SK-N-SH (cell line): ENCODE data around the gene OR4D11. TPM values are rescaled to one million over a fixed set of nuclear protein-coding genes. Genes with fewer than 3 reads are reported as not detected.

Source experiments
- CTCF ChIA-PET: fragments of 300-600, 350-600 bp; formaldehyde crosslinking; extraction: SDS; loops from one replicate; lab custom pipeline; 2021; lab: Yijun Ruan, JAX
- POLR2A ChIA-PET: fragments of 350-600 bp; sonication (Branson Sonifier 250); formaldehyde crosslinking; extraction: SDS; loops from one replicate; lab custom pipeline; 2020; ENCODE audit warnings: antibody characterized with exemption, inconsistent platforms; lab: Yijun Ruan, JAX
- DNase-seq: peaks from one replicate; pipeline ENCODE4 v3.0.0; 2012
- H2AFZ ChIP-seq: fragments of 200-600 bp; sonication (generic); 2 replicates; pipeline ENCODE4 v1.8.1; 2016; ENCODE audit warnings: antibody characterized with exemption, mild to moderate bottlenecking, low read depth
- H3F3A ChIP-seq: fragments of 200-600 bp; sonication (generic); replicated peaks from 2 replicates; pipeline ENCODE3; 2016; ENCODE audit warnings: antibody characterized with exemption, mild to moderate bottlenecking; ENCODE audit not compliant: insufficient read depth
- H3K27ac ChIP-seq, 2 experiments: fragments of 200-500 bp in 1 of 2; fragments of 200-600 bp in 1 of 2; sonication (Bioruptor generic) in 1 of 2; sonication (generic), shearing (Covaris generic) in 1 of 2; 2 replicates each; pipeline versions ENCODE4 v1.5.1 to v1.6.1; 2014 to 2016; ENCODE audit warnings: low read depth in 2 of 2, inconsistent platforms in 1 of 2, low read length in 1 of 2, mild to moderate bottlenecking in 1 of 2, mixed read lengths in 1 of 2
- H3K27me3 ChIP-seq: fragments of 200-600 bp; sonication (generic), shearing (Covaris generic); 2 replicates; pipeline ENCODE4 v1.6.1; 2016; ENCODE audit warnings: mixed run types; ENCODE audit not compliant: insufficient read depth
- H3K36me3 ChIP-seq, 2 experiments: fragments of 200-500 bp in 1 of 2; fragments of 200-600 bp in 1 of 2; sonication (Bioruptor generic) in 1 of 2; sonication (generic) in 1 of 2; replicated peaks in 1 of 2; 2 replicates each; pipeline versions ENCODE3 to v1.5.1; 2014 to 2016; ENCODE audit warnings: low read length in 1 of 2, mild to moderate bottlenecking in 1 of 2; ENCODE audit not compliant: insufficient read depth in 2 of 2, control insufficient read depth in 1 of 2
- H3K4me1 ChIP-seq, 2 experiments: fragments of 200-500 bp in 1 of 2; fragments of 200-600 bp in 1 of 2; sonication (Bioruptor generic) in 1 of 2; sonication (generic), shearing (Covaris generic) in 1 of 2; 2 replicates each; pipeline versions ENCODE4 v1.5.1 to v1.6.1; 2014 to 2016; ENCODE audit warnings: low read depth in 1 of 2, low read length in 1 of 2, mixed run types in 1 of 2; ENCODE audit not compliant: insufficient read depth in 2 of 2, control insufficient read depth in 1 of 2
- H3K4me2 ChIP-seq: fragments of 200-600 bp; sonication (generic), shearing (Covaris generic); 2 replicates; pipeline ENCODE4 v1.6.1; 2017; ENCODE audit warnings: mixed run types
- H3K4me3 ChIP-seq, 2 experiments: fragments of 200-500 bp in 1 of 2; fragments of 200-600 bp in 1 of 2; sonication (Bioruptor generic) in 1 of 2; sonication (generic), shearing (Covaris generic) in 1 of 2; 2 replicates each; pipeline versions ENCODE4 v1.5.1 to v1.8.1; 2014 to 2016; ENCODE audit warnings: low read depth in 2 of 2, inconsistent platforms in 1 of 2, low read length in 1 of 2, mild to moderate bottlenecking in 1 of 2, mixed read lengths in 1 of 2, moderate library complexity in 1 of 2
- H3K79me2 ChIP-seq: fragments of 200-600 bp; sonication (generic); 2 replicates; pipeline ENCODE4 v1.8.1; 2017; ENCODE audit warnings: mild to moderate bottlenecking; ENCODE audit not compliant: insufficient read depth
- H3K9ac ChIP-seq: fragments of 200-600 bp; sonication (generic); 2 replicates; pipeline ENCODE4 v1.6.1; 2017; ENCODE audit warnings: mixed run types
- H3K9me2 ChIP-seq: fragments of 200-600 bp; sonication (generic); 2 replicates; pipeline ENCODE4 v1.6.1; 2017; ENCODE audit warnings: mixed run types
- H3K9me3 ChIP-seq: fragments of 200-600 bp; sonication (generic); 2 replicates; pipeline ENCODE4 v1.6.1; 2017; ENCODE audit warnings: mixed run types, mild to moderate bottlenecking, moderate library complexity
- H4K20me1 ChIP-seq: fragments of 200-600 bp; sonication (generic); 2 replicates; pipeline ENCODE4 v1.6.1; 2017; ENCODE audit warnings: mild to moderate bottlenecking, mixed run types; ENCODE audit not compliant: insufficient read depth
- CHD2 ChIP-seq: fragments of 150-350 bp; IDR thresholded peaks from 2 replicates; pipeline ENCODE4 v1.6.1; 2018; ENCODE audit warnings: low read length; ENCODE audit not compliant: partially characterized antibody
- EP300 ChIP-seq, 2 experiments: IDR thresholded peaks; 2 replicates each; pipeline versions ENCODE4 v1.4.0 to v1.6.1; 2012; ENCODE audit warnings: borderline replicate concordance in 1 of 2, low read depth in 1 of 2, low read length in 1 of 2
- EZH2phosphoT487 ChIP-seq: fragments of 200-600 bp; sonication (generic); IDR thresholded peaks from 2 replicates; pipeline ENCODE4 v1.6.1; 2017; ENCODE audit warnings: low read depth, mixed run types, mild to moderate bottlenecking, antibody characterized with exemption, moderate library complexity, borderline replicate concordance
- FOSL2 ChIP-seq: IDR thresholded peaks from 2 replicates; pipeline ENCODE4 v1.4.0; 2012; ENCODE audit warnings: low read depth, mild to moderate bottlenecking, moderate library complexity, borderline replicate concordance
- FOXJ3 ChIP-seq: sonication (generic); formaldehyde crosslinking; IDR thresholded peaks from 2 replicates; pipeline ENCODE4 v1.5.1; 2020; ENCODE audit warnings: mild to moderate bottlenecking, missing genetic modification reagents
- FOXM1 ChIP-seq: IDR thresholded peaks from 2 replicates; pipeline ENCODE4 v1.4.0; 2012; ENCODE audit warnings: low read depth, mild to moderate bottlenecking
- GABPA ChIP-seq: IDR thresholded peaks from 2 replicates; pipeline ENCODE4 v1.4.0; 2012; ENCODE audit warnings: low read depth, mild to moderate bottlenecking
- JUND ChIP-seq: IDR thresholded peaks from 2 replicates; pipeline ENCODE4 v1.4.0; 2012
- MXI1 ChIP-seq: IDR thresholded peaks from 2 replicates; pipeline ENCODE4 v1.6.1; 2012; ENCODE audit warnings: mild to moderate bottlenecking, low read depth, low read length, improper control_type of control experiment
- NFIC ChIP-seq: IDR thresholded peaks from 2 replicates; pipeline ENCODE4 v1.4.0; 2012; ENCODE audit warnings: borderline replicate concordance
- NRF1 ChIP-seq: IDR thresholded peaks from 2 replicates; pipeline ENCODE4 v1.6.1; 2012; ENCODE audit warnings: low read depth, mild to moderate bottlenecking, low read length
- POLR2AphosphoS5 ChIP-seq: IDR thresholded peaks from 2 replicates; pipeline ENCODE4 v1.6.1; 2012; ENCODE audit warnings: low read depth, low read length
- RCOR1 ChIP-seq: fragments of 150-350 bp; IDR thresholded peaks from 2 replicates; pipeline ENCODE4 v1.6.1; 2017; ENCODE audit warnings: antibody characterized with exemption, low read length
- RXRA ChIP-seq: IDR thresholded peaks from 2 replicates; pipeline ENCODE4 v1.4.0; 2012; ENCODE audit warnings: low read depth, mild to moderate bottlenecking, borderline replicate concordance
- SIN3A ChIP-seq: IDR thresholded peaks from 2 replicates; pipeline ENCODE4 v1.6.1; 2012; ENCODE audit warnings: low read depth, mild to moderate bottlenecking, low read length, moderate library complexity, borderline replicate concordance
- SMC3 ChIP-seq: IDR thresholded peaks from 2 replicates; pipeline ENCODE4 v1.6.1; 2012; ENCODE audit warnings: low read depth, low read length, improper control_type of control experiment
- TCF12 ChIP-seq: IDR thresholded peaks from 2 replicates; pipeline ENCODE4 v1.4.0; 2012
- TEAD4 ChIP-seq: IDR thresholded peaks from 2 replicates; pipeline ENCODE4 v1.4.0; 2012; ENCODE audit warnings: mild to moderate bottlenecking, borderline replicate concordance; ENCODE audit not compliant: insufficient read depth
- YY1 ChIP-seq: IDR thresholded peaks from 2 replicates; pipeline ENCODE4 v1.4.0; 2012; ENCODE audit warnings: low read depth, mild to moderate bottlenecking
- WGBS: methylation state at CpG from one replicate; pipeline ENCODE4 v1.1.6; 2017; ENCODE audit warnings: low lambda C conversion rate; 5-methylcytosine and 5-hydroxymethylcytosine counted together
- polyA plus RNA-seq, 3 experiments: library from polyadenylated mRNA; depleted of rRNA; stranded (reverse); fragments of >200 nt; gene quantifications; 2 replicates each; pipeline ENCODE4 v1.2.3, GENCODE V29; 2012
- TF ChIP-seq, protein P1 (sequence below): fragments of 150-350 bp; IDR thresholded peaks from 2 replicates; pipeline ENCODE4 v1.6.1; 2017; ENCODE audit warnings: antibody characterized with exemption, low read length, low read depth, borderline replicate concordance
- TF ChIP-seq, protein P2 (sequence below): fragments of 200-600 bp; sonication (generic); IDR thresholded peaks from 2 replicates; pipeline ENCODE4 v1.6.1; 2017; ENCODE audit warnings: antibody characterized with exemption, mild to moderate bottlenecking, moderate library complexity
- TF ChIP-seq, protein P3 (sequence below): IDR thresholded peaks from 2 replicates; pipeline ENCODE4; 2012
- TF ChIP-seq, protein P4 (sequence below): IDR thresholded peaks from 2 replicates; pipeline ENCODE4 v1.4.0; 2012; ENCODE audit warnings: low read depth, borderline replicate concordance
- TF ChIP-seq, protein P5 (sequence below): IDR thresholded peaks from 2 replicates; pipeline ENCODE4 v1.4.0; 2012; ENCODE audit warnings: low read depth, borderline replicate concordance
- TF ChIP-seq, protein P6 (sequence below): IDR thresholded peaks from 2 replicates; pipeline ENCODE4 v1.4.0; 2012; ENCODE audit warnings: low read depth

Gene OR4D11
- polyA plus RNA-seq, 1 of the 3 experiments (the other 2 are of a cell fraction): not detected

DNA sequence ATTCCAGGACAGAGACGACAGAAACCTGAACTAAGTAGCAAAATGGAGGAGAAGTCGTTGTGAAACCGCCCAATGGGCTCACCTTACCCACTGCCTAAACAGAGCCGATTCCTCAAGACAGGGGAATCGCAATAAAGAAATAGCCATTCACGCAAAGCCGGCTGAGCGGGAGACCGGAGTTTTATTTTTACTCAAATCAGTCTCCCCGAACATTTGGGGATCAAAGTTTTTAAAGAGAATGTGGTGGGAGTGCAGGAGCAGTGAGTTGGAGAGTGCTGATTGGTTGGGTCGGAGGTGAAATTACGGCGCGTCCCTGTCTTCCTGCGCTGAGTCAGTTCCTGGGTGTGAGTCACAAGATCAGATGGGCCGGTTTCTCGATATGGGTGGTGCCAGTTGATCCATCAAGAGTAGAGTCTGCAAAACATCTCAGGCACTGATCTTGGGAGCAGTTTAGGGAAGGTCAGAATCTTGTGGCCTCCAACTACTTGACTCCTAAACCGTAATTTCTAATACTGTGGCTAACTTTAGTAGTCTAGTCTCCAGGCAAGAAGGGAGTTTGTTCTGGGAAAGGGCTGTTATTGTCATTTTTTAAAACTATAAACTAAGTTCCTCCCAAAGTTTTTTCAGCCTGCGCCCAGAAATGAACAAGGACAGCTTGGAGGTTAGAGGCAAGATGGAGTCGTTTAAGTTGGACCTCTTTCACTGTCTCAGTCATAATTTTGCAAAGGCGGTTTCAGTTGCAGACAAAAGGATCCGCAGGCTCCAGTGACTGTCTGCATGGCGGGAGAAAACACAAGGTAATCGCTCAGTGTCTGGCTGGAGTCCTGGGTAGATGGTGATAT is 42.0 kb downstream of the OR4D11 start:
- Histone ChIP-seq H3K9ac (peak overlapping the region; percentile 9; the same call in 1 of the 2 replicates), H3K4me3 (no peak overlapping the region), H3F3A (peaks cover 19% of the 10 kb centered on the region), H3K27ac (peak overlapping the region; percentile 34 to 85; a peak in 3 of 4 replicates), H4K20me1 (no peaks in the 10 kb centered on the region), H3K79me2 (no peaks in the 10 kb centered on the region), H3K36me3 (no peaks in the 10 kb centered on the region), H3K27me3 (no peaks in the 10 kb centered on the region), H2AFZ (peak overlapping the region; percentile 80; the same call in 1 of the 2 replicates), H3K4me1 (peaks cover 2 to 5% of the 10 kb centered on the region in 2 experiments; a peak in 2 of 4 replicates), H3K4me2 (peak overlapping the region; percentile 43), H3K9me2 (no peaks in the 10 kb centered on the region), H3K9me3 (no peaks in the 10 kb centered on the region)
- no peak for DNase-seq
- no peak for TF ChIP-seq CHD2
- TF ChIP-seq, protein P1, sequence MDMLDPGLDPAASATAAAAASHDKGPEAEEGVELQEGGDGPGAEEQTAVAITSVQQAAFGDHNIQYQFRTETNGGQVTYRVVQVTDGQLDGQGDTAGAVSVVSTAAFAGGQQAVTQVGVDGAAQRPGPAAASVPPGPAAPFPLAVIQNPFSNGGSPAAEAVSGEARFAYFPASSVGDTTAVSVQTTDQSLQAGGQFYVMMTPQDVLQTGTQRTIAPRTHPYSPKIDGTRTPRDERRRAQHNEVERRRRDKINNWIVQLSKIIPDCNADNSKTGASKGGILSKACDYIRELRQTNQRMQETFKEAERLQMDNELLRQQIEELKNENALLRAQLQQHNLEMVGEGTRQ: no peak
- peak; percentile 73 for TF ChIP-seq JUND
- TF ChIP-seq SMC3: no peak
- peak; percentile 39; the same call in 1 of the 2 replicates for TF ChIP-seq POLR2AphosphoS5
- TF ChIP-seq NRF1: no peak
- peak; percentile 59 for TF ChIP-seq TCF12
- TF ChIP-seq, protein P2, sequence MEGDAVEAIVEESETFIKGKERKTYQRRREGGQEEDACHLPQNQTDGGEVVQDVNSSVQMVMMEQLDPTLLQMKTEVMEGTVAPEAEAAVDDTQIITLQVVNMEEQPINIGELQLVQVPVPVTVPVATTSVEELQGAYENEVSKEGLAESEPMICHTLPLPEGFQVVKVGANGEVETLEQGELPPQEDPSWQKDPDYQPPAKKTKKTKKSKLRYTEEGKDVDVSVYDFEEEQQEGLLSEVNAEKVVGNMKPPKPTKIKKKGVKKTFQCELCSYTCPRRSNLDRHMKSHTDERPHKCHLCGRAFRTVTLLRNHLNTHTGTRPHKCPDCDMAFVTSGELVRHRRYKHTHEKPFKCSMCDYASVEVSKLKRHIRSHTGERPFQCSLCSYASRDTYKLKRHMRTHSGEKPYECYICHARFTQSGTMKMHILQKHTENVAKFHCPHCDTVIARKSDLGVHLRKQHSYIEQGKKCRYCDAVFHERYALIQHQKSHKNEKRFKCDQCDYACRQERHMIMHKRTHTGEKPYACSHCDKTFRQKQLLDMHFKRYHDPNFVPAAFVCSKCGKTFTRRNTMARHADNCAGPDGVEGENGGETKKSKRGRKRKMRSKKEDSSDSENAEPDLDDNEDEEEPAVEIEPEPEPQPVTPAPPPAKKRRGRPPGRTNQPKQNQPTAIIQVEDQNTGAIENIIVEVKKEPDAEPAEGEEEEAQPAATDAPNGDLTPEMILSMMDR: no peak
- TF ChIP-seq EZH2phosphoT487: no peak
- TF ChIP-seq, protein P3, sequence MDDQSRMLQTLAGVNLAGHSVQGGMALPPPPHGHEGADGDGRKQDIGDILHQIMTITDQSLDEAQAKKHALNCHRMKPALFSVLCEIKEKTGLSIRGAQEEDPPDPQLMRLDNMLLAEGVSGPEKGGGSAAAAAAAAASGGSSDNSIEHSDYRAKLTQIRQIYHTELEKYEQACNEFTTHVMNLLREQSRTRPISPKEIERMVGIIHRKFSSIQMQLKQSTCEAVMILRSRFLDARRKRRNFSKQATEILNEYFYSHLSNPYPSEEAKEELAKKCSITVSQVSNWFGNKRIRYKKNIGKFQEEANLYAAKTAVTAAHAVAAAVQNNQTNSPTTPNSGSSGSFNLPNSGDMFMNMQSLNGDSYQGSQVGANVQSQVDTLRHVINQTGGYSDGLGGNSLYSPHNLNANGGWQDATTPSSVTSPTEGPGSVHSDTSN: peak; percentile 6; the same call in 1 of the 2 replicates
- peak; percentile 89 for TF ChIP-seq FOSL2
- TF ChIP-seq TEAD4: no peak
- TF ChIP-seq EP300 (IDR thresholded peaks at IDR 0.05; ENCODE audit: borderline replicate concordance in 1 of 2, low read depth in 1 of 2, low read length in 1 of 2): 0 out of 4 replicates have a peak, but pooled peaks of 1 of the 2 experiments have one; percentile 23
- no peak for TF ChIP-seq RXRA
- TF ChIP-seq FOXM1: no peak
- no peak for TF ChIP-seq YY1
- TF ChIP-seq NFIC: peak; percentile 36; the same call in 1 of the 2 replicates
- TF ChIP-seq FOXJ3: no peak
- no peak for TF ChIP-seq GABPA
- TF ChIP-seq MXI1: no peak
- TF ChIP-seq SIN3A: no peak
- TF ChIP-seq, protein P4, sequence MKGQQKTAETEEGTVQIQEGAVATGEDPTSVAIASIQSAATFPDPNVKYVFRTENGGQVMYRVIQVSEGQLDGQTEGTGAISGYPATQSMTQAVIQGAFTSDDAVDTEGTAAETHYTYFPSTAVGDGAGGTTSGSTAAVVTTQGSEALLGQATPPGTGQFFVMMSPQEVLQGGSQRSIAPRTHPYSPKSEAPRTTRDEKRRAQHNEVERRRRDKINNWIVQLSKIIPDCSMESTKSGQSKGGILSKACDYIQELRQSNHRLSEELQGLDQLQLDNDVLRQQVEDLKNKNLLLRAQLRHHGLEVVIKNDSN: peak; percentile 22; the same call in 1 of the 2 replicates
- TF ChIP-seq, protein P5, sequence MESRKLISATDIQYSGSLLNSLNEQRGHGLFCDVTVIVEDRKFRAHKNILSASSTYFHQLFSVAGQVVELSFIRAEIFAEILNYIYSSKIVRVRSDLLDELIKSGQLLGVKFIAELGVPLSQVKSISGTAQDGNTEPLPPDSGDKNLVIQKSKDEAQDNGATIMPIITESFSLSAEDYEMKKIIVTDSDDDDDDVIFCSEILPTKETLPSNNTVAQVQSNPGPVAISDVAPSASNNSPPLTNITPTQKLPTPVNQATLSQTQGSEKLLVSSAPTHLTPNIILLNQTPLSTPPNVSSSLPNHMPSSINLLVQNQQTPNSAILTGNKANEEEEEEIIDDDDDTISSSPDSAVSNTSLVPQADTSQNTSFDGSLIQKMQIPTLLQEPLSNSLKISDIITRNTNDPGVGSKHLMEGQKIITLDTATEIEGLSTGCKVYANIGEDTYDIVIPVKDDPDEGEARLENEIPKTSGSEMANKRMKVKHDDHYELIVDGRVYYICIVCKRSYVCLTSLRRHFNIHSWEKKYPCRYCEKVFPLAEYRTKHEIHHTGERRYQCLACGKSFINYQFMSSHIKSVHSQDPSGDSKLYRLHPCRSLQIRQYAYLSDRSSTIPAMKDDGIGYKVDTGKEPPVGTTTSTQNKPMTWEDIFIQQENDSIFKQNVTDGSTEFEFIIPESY: no peak
- TF ChIP-seq, protein P6, sequence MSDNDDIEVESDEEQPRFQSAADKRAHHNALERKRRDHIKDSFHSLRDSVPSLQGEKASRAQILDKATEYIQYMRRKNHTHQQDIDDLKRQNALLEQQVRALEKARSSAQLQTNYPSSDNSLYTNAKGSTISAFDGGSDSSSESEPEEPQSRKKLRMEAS: 0 out of 2 replicates have a peak, but pooled peaks have one; percentile 36
- TF ChIP-seq RCOR1: no peak
- 63% methylated on average over 24 of the region's 24 CpGs for WGBS
- POLR2A ChIA-PET: no interaction called here
- CTCF ChIA-PET: no interaction called here
